ENCODE results near the gene TCF3.
"Not testable (repeated sequence)": the region's sequence is repeated elsewhere in the genome, so short reads cannot be mapped to it uniquely, and the experiment has no call there.

The TCF3 gene

DNA sequence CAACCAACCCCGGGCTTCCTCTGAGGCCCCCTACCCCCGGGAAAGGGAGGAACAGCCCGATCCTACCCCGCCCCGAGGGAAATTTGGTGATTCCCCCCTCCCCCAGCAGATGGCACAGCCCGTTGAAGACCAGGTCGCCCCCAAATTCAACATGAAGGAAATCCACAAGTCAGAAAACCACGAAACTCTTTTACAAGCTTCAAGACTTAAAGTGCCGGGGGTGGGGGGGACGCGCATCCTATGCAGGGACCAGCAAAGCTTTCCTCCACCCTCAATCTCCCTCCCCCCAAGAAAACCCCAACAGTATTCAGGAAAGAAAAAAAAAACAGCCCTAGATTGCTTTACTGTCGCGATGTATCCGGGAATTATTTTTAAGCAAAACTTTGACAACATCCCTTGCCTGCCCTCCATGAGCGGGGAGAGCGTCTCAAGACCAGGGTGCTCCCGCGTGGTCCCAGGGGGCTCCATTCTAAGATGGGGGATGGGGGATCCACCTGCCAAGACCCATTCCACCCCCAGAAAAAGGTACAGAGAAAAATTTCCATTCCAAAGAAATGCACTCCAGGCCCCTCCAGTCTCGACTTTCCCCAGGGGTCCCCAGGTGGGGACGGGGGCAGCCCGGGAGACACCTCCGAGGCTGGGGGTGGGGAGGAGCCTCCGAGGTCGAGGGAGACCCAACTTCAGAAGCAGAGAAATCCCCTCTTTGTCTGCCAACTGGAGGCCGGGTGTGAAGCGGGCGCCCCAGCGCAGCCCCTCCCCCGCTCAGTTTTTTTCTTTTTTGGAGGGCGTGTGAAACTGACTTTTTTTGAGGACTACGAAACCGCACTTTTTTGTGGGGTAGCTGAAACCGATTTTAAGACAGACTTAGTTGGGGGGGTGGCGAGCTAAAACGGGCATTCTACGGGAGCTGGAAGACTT lies 1.5 kb downstream of the TCF3 start:
- DNase-seq, result peak in 1 of 4 experiments; percentile 55

DNA sequence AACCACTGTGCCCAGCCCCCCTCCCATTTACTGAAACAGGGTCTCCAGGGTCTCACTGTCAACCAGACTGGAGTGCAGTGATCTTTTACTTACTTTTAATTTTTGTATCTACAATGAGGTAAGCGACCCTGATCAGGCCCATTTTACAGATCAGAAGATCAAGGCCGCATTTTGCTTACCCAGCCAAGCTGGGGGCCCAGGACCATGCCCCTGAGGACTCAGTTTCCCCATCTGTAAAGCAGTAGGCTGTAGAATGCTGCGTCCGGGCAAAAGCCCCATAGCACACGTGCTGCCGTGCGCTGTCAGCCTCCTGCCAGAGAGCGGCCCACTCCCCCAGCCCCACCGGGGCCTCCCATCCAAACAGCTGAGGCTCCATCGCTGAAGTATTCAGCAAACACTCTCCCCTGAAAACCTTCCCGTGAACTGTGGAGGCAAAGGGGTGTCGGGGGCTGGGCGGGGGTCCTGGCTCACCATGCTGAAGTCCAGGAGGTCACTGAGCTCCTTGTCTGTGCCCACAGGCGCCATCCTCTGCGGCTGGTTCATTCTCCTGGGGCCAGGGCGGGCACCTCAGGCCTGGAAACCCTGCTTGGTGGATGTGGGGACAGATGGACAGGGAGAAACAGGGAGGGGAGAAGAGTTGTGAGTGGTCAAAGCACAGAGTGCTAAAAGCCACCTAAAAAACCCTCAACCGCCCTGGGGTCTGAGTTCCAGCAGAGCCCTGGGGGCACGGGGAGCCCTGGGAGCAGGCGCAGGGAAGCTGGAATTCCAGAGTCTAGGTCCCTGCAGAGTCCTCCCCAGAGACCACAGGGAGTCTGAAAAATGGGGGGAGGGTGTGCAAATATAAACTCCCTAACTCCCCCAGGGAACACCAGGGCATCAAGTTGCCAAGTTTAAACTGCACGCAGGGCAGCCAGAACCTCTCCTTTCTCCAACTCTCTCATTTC lies 2.4 kb downstream of the TCF3 start:
- no peak for DNase-seq

DNA sequence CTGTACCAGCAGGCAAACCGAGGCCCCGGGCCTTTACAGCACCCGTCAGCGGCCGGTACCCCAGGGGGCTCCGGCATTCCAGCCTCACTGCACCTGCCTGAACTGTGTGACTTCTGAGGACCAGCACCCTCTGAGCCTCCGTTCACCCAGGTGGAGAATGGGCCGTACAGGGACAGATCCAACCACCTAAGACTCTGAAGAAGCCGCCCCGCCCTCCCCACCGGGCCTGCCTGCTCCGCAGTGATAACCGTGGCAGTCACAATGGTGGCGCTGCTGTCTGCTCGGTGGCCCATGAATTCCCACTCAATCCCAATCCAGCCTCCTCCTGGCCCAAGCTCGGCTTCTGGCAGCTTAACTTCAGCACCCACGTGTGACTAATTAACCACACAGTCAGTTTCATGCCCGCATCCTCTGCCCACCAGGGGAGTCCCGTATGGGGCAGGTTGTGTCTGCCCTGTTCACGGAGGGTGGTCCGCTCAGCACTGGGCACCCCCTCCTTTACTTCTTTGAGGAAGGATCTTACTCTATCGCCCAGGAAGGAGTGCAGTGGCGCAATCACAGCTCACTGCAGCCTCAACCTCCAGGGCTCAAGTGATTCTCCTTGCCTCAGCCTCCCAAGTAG lies 3.4 kb downstream of the TCF3 start:
- DNase-seq, result no peak

DNA sequence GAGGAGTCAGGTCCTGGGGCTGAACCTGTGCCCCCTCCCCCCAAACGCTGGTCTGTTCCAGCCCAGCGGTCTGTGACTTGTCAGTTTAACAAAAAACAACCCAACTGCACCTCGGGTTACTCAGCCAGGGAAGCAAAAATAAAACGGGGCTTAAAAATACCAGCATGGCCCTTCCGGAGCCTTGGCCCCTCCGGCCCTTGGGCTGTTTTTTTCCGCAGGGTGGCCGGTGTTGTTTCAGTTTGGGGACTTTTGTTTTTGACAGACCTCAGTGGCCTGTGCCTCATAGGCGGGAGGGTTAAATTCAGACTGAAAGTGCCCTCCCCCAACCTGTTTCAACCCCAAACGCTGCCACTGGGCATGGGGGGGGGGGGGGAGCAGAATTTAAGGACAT lies 4.0 kb downstream of the TCF3 start:
- DNase-seq, result no peak

DNA sequence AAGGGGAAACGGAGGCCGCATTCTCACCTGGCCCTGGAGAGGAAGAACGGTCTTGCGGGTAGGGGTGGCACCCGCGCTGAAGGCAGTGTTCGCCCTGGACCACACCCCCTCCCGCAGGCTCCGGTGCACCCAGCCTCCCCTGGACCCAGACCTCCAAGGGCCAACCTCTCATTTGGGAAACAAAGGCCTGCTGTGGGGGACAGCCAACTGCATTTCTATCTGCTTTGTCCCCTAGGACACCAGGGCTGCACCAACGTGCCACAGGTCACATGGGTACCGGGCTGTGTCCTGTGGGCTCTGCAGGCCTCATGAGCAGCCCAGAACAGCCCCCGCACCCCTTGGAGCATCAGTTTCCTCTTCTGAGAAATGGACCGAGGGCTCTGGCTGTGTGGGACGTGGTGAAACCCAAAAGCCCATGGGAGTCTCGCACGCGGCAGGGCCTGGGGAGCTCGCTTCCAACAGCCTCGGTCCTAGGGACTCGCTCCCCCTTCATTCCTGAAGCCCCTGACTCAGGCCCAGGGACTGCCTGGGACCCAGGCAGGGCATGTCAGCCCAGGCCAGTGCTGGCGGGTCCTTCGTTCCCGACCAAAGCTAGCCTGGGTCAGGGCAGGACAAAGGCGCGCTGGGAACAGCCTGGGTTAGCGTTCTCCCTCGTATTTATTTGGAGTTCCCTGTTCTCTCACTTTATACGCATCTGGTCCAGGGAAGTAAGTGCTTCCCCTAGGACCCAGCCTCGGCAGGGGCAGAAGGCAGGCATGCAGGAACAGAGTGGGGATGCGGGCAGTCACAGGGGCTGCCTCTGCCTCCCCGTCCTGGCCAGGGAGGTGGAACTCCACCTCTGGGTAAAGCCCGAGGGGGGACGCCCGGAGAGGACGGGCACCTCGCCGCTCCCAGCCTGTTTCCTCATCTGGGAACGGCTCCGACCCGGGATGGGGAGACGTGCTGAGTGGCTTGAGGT lies 4.6 kb downstream of the TCF3 start:
- no peak for DNase-seq

DNA sequence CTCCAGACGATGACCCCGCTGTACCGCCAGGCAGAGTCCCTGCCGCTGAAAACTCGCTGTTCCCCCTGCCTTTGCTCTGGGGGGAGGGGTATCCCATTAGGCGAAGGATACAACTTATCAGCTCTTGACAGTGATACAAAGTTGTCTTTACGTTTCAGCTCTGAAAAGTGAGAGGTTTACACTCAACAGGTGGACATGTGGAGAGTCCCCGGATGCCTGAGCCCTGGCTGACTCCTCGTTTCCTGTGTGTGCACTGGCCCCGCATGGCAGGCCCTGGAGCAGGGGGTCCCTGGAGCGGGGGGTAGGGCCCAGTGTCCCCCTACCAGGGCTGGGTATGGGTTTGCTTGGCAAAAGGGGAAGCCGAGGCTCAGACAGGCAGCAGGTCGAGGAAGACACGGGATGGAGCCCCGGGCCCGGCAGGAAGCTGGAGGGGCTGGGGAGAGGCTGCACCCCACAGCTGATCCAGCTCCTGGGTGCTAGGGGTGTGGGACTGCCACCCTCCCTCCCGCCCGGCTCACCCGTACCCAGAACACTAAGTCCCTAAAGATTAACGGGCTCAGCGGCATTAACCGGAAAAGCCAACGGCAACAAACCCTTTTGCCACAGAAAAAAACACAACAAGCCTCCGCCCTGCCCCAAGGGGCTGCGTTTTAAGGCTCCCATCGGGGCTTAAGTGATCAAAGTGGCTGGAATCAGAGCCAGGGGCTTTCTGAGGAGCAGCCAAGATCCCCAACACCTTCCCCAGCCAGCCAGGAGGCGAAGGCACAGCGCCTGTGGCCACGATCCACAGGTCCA lies 5.6 kb downstream of the TCF3 start:
- DNase-seq, result no peak

DNA sequence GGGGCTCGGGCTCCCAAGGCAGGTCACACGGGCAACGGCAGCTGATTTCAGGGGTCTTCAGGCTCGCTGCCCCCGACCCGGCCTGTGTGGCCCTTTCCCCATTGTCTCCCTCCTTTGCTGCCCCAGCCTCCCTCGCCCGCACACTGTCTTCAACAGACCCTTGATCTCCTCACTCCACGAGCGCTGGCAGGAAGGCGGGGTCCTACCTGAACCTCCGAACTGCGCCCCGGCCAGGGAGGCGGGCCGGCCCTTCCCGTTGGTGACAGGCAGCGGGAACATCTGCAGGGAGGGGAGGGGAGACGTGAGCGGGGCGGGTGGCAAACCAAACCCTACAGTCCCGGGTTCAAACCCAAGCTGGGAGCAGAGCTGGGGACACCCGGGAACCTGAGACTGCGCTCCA lies 6.3 kb downstream of the TCF3 start:
- DNase-seq, result no peak

DNA sequence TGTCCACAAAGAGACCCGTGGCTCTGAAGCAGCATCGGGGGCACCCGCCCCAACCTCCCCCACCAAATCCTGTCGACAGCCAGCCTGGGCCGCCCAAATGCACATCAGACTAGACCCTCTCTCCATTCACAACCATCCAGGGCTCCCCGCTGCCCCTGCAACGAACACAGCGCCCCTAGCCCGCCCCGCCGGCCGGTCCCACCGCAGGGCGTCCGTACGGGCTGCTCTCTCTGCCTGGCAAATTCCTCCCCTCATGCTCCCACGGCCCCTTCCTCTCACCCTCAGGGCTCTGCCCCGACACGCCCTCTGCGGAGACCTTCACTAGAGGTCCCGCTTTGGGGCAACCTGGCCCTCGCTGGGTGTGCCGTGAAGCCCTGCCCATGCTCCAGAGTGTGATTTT lies 7.1 kb downstream of the TCF3 start:
- no peak for DNase-seq

DNA sequence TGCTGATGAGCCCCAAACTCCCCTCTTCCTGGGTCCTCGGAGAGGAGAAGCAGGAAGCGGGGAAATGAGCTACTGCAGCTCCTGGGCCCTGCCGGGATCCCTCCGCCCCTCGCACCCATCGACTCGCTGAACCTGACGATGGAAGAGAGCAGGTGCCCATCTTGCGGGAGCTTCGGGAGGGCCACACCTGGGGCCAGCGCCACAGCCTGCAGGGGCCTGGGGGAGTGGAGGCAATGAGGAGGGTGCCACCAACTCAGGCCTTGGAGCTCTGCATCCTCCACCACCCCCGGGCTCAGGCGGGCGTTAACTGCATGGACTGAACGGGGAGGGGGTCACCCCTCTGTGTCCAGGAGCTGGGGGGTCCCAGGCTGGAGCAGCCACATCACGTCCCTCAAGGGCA lies 8.3 kb downstream of the TCF3 start:
- no peak for DNase-seq

DNA sequence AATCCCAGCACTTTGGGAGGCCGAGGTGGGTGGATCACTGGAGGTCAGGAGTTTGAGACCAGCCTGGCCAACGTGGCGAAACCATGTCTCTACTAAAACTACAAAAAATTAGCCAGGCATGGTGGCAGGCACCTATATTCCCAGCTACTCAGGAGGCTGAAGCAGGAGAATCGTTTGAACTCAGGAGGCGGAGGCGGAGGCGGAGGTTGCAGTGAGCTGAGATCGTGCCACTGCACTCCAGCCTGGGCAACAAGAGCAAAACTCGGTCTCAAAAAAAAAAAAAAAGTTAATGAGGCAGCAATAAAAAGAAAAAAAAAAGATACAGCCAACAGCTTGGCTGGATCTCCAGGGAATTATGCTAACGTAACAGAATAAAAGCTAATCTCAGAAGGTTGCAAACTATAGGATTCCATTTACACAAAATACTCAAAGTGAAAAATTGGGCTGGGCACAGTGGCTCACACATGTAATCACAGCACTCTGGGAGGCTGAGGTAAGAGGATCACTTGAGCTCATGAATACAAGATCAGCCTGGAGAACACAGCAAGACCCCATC lies 11.4 kb downstream of the TCF3 start:
- DNase-seq, result not testable (repeated sequence)

DNA sequence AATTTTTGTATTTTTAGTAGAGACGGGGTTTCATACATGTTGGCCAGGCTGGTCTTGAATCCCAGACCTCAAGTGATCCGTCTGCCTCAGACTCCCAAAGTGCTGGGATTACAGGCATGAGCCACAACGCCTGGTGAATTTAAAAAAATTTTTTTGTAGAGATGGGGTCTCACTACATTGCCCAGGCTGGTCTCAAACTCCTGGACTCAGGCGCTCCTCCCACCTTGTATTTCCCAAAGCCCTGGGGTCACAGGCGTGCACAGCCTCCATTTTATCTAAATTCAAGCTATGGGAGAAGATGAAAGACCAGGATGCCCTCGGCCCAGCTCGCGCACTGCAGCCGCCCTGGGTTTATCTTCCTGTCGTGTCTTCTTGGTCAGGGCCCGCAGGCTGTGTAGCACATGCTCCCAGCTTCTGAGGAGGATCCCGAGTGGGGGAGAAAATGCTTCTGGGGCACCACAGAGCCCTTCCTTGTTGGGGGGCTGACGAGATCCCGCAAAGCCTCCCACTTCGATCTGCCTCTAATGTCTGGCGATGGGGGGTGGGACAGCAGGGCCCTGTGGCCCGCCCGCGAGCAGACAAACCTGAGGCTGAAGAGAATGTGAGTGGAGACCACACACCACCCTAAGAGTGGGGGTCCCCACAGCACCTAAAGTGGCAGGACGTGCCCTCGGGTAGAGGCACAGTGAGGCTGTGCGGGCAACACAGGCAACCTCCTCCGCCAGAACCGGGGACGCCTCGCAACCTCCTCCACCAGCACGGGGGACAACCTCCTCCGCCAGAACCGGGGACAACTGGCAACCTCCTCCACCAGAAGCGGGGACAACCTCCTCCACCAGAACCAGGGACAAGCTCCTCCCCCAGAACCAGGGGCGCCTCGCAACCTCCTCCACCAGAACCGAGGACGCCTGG lies 15.8 kb downstream of the TCF3 start:
- no peak for DNase-seq

DNA sequence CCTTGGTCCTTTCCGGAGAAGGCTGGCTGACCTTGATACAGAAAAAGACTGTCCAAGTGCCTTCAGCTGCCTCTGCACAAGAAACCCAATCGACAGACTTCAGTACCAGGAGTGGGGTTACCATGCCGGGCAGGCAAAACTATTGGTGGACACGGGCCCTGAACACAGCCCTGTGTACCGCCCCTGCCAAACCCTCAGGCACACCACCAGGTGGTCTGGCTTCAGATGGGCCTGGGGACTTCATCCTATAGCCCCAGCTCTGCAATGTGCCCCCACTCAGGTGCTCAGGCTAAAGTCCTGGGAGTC lies 17.5 kb downstream of the TCF3 start:
- DNase-seq, result no peak

DNA sequence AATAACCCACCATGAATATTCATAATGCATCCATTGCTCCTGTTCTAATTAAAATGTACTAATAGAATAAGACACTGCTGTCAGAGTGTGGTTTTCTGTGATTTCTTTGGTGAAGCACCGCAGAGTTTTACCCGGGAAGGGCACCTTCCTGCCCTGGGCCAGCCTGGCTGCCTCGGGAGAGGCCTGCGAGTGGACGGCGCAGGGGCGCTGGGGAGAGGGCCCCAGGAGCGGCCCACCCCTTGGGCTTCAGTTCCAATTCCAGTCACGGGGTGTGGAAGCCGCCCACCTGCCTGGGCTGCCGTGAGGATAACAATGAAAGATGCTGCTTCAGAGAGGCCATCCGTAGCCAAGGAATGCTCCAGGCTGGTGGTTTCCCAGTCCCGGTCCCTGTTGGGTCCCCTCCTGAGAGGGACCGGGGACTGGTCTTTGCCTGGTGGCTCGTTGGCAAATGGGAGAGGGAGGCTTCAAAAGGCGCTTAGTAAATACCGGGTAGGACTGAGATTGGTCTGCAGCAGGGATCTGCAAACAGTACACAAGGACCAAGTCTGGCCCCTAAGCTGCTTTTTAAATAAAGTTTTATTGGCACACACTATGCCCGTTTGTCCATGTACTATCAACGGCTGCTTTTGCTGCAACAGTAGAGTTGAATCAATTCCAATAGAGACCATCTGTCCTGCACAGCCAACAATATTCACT lies 18.0 kb downstream of the TCF3 start:
- no peak for DNase-seq

DNA sequence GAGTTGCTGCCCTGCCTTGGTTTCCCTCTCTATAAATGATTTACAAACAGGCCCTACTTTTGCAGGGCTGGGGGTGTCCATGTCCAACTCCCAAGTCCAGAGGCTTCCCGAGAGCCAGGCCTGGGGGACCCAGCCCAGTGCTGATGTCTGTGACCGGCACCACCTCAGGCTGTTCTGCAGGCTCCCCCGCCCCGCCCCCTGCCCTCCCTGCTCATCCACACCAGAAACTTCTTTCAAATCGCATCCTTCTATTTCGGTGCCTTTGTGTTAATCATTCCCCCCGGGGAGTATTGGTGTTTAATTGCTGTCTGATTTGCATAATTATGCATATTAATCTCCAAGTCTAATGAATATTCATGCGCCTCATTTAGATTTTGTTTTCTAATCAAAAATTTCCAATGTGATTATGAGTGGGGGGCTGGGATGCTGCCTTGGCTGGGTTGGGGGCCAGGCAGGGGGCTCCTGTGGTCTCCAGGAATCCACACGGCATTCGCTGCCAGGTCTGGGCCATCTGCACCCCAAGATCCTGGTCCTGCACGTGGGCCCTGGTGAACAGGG lies 19.1 kb downstream of the TCF3 start:
- DNase-seq, result no peak

DNA sequence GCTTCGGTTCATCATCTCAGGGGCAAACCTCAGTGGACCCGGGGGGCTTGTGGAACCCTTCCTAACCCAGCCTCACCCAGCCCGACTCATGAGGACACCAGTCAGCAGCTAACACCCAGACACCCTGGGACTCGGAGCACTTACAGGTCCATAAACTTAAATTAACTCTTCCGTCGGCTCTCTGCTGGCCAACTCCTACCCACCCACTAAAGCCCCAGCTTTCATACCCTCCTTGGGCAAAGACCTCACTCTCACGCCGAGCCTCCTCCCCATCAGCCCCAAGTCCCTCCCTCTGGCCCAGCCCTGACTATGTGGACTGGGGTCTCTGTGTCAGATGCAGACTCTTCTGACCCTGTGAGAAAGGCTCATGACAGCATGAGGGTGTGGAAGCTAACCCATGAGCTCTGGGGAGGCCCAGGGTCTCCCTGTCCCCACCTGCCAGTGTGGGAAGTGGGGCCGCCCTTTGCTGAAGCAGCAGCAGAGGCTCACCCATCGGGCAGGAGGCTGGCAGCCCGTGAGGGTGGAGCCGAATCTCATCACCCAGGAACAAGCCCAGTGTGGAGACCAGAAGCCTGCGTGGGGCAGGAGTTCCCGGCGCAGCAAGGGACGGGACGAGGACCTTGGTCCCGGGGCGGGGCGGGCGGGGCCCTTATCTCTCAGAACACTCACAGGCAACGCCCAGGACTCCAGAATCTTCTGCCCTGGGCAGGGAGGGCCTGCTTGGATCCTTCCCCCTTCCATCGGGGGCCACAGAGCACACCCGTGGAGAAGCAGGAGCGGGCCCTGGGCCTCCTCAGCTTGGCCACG lies 19.8 kb downstream of the TCF3 start:
- no peak for DNase-seq

DNA sequence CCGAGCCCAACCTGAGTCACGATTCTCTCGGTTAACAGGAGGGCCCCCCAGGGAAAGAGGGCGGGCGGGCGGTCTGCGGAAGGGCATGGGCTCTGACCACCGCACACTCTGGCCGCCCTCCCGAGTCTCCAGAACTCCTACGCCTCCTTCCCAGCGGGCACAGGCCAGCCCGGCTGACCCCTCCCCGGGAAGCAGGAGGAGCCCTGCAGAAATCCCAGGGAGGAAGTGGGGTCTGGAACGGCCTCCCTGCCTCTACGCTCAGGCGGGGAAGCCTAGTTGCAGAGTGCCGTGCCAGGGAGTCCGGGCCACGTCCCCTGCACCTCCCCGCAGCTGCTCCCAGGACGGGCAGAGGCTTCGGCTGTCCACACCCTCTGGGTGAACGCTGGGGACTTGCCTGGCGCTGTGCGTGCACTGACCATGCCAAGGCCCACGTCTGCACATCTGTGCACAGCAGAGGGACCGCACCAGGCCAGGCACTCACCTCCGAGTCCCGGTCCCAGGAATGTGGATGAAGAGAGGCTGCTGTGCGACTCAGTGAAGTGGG lies 20.8 kb downstream of the TCF3 start:
- DNase-seq, result no peak

DNA sequence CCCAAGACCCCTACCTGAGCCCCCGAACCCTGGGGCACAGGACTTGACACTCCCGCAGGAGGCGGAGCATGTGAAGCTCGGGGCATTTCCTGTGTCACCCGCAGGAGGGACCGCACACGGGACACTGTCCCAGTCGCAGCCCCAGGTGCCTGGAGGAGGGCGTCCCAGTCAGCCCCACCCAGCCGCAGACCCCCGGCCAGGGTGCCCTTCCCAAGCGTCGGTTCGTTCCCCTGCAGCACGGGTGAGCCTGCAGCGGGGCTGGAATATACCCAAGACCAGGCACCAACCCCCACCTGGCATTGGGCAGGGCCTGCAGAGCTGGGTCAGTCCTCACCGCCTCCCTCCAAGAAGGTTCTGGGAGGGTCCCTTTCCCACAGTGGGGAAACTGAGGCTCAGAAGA lies 21.6 kb downstream of the TCF3 start:
- DNase-seq, result no peak

DNA sequence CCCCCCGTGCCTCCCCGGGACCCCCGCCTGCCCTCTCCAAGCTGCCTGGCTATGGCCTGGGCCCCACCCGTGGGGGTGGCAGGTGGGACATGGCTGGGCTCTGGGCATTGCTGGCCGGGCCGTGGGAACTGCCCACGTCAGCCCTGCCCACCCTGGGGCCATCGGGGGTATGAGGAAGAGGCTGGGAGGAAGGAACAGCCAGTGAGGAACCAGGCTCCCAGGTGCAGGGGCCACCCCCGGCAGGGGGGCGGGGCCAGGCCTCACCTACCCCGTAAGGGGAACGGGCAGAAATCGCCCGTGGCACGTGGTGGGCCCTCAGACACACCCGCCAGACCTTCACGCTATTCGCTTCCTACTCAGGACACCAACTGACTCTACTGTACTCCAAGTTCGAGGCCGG lies 22.4 kb downstream of the TCF3 start:
- no peak for DNase-seq

Measured in activated naive CD4-positive, alpha-beta T cell (primary cell).